ENCODE results near the gene EFNA4. TPM values are rescaled to one million over a fixed set of nuclear protein-coding genes. Genes with fewer than 3 reads are reported as not detected.

Gene EFNA4
- polyA plus RNA-seq, 1 of the 3 experiments (the other 2 are of a cell fraction) = 17.7 TPM

- Histone ChIP-seq H3K4me3 (ENCODE audit: low read depth in 2 of 2, low read length in 1 of 2) (peak overlapping the region; percentile 77 to 79), H3K9me3 (no peaks in the 10 kb centered on the region), H3K27ac (ENCODE audit: low read depth in 2 of 2, low read length in 1 of 2) (peak overlapping the region; percentile 69 to 94; a peak in 3 of 4 replicates), H3K4me1 (ENCODE audit: control insufficient read depth in 1 of 2, insufficient read depth in 2 of 2, low read depth in 1 of 2, low read length in 1 of 2) (peaks cover 6 to 25% of the 10 kb centered on the region in 2 experiments; a peak in 3 of 4 replicates), H3K9me2 (no peaks in the 10 kb centered on the region), H3F3A (replicated peaks; ENCODE audit: insufficient read depth) (peaks cover 3% of the 10 kb centered on the region), H2AFZ (ENCODE audit: low read depth) (peak overlapping the region; percentile 99), H3K4me2 (peak overlapping the region; percentile 78), H3K27me3 (ENCODE audit: insufficient read depth) (peaks cover 8% of the 10 kb centered on the region), H3K36me3 (replicated peaks in 1 of 2; ENCODE audit: control insufficient read depth in 1 of 2, insufficient read depth in 2 of 2, low read length in 1 of 2) (no peaks in the 10 kb centered on the region), H3K79me2 (ENCODE audit: insufficient read depth) (no peaks in the 10 kb centered on the region), H3K9ac (peak overlapping the region; percentile 56; the same call in 1 of the 2 replicates), H4K20me1 (ENCODE audit: insufficient read depth) (no peaks in the 10 kb centered on the region)
- TF ChIP-seq CHD2 (IDR thresholded peaks at IDR 0.05; ENCODE audit: low read length, partially characterized antibody) (no peak), RCOR1 (IDR thresholded peaks at IDR 0.05; ENCODE audit: low read length) (no peak), NRF1 (IDR thresholded peaks at IDR 0.05; ENCODE audit: low read depth, low read length) (no peak), PBX3 (IDR thresholded peaks at IDR 0.05) (no peak), GATA2 (CRISPR knock-in tag; IDR thresholded peaks at IDR 0.05) (no peak), EP300 (IDR thresholded peaks at IDR 0.05; ENCODE audit: borderline replicate concordance in 1 of 2, low read depth in 1 of 2, low read length in 1 of 2) (no peak), MAX (IDR thresholded peaks at IDR 0.05; ENCODE audit: low read depth) (no peak), FOXM1 (IDR thresholded peaks at IDR 0.05; ENCODE audit: low read depth) (no peak), RXRA (IDR thresholded peaks at IDR 0.05; ENCODE audit: borderline replicate concordance, low read depth) (no peak), NFIC (IDR thresholded peaks at IDR 0.05; ENCODE audit: borderline replicate concordance) (no peak), YY1 (IDR thresholded peaks at IDR 0.05; ENCODE audit: low read depth) (no peak), TCF12 (IDR thresholded peaks at IDR 0.05) (no peak), JUND (IDR thresholded peaks at IDR 0.05) (no peak), SMC3 (IDR thresholded peaks at IDR 0.05; ENCODE audit: low read depth, low read length) (no peak), TAF1 (IDR thresholded peaks at IDR 0.05; ENCODE audit: borderline replicate concordance, low read depth, low read length) (no peak), FOXJ3 (CRISPR knock-in tag; IDR thresholded peaks at IDR 0.05) (no peak), POLR2AphosphoS5 (IDR thresholded peaks at IDR 0.05; ENCODE audit: low read depth, low read length) (no peak), FOSL2 (IDR thresholded peaks at IDR 0.05; ENCODE audit: borderline replicate concordance, low read depth) (no peak)
- WGBS (ENCODE audit: low lambda C conversion rate) = 4% methylated on average over 13 of the region's 32 CpGs
- ChIA-PET POLR2A (interaction anchor here (0.7 to 2.0 kb wide), 3 partner anchors 85 to 89 kb away, joined by 3 to 4 read pairs (median 3); partner anchors contain the start of gene KRTCAP2), CTCF (interaction anchor here (0.6 to 5.3 kb wide), 62 partner anchors 10 to 606 kb away, joined by 3 to 156 read pairs (median 5); partner anchors contain the start of genes ADAM15, EFNA1, EFNA4 and KRTCAP2)
- DNase-seq = peak; percentile 44
These were observed 22.1 kb downstream of the EFNA4 start for GRCh38 chr1:155085504-155086127.
